H1 (cell line): ENCODE results near the gene KCNAB2. TPM values are rescaled to one million over a fixed set of nuclear protein-coding genes. Genes with fewer than 3 reads are reported as not detected.

Experiments
- CTCF ChIA-PET: fragments of 300-600 bp; sonication (Branson Sonifier 250); formaldehyde crosslinking; loops from one replicate; lab custom pipeline; 2021; ENCODE audit not compliant: partially characterized antibody; lab: Charles Lee
- POLR2A ChIA-PET: fragments of 300-600 bp; sonication (Branson Sonifier 250); formaldehyde crosslinking; loops from one replicate; lab custom pipeline; 2021; ENCODE audit warnings: inconsistent platforms; ENCODE audit not compliant: partially characterized antibody; lab: Charles Lee
- DNase-seq, 2 experiments: peaks; one replicate each; pipeline versions ENCODE4 v3.0.0 to v3.0.0-alpha.2; 2010 to 2022; ENCODE audit warnings: low spot score in 2 of 2, low read depth in 1 of 2, mixed read lengths in 1 of 2
- FAIRE-seq: peaks from 2 replicates; lab custom pipeline; 2011; peaks lifted over from hg19 to GRCh38; lab: Jason Lieb, UNC
- H2AFZ ChIP-seq: 2 replicates; pipeline ENCODE4 v1.8.1; 2012; ENCODE audit warnings: low read length, inconsistent platforms
- H2AK5ac ChIP-seq: 2 replicates; pipeline ENCODE4 v1.6.1; 2013; ENCODE audit warnings: low read depth, low read length
- H2BK120ac ChIP-seq: replicated peaks from 2 replicates; pipeline ENCODE3; 2013; ENCODE audit warnings: low read depth, low read length, inconsistent platforms
- H2BK12ac ChIP-seq: 2 replicates; pipeline ENCODE4 v1.6.1; 2013; ENCODE audit warnings: low read depth, low read length
- H2BK15ac ChIP-seq: 2 replicates; pipeline ENCODE4 v1.6.1; 2013; ENCODE audit warnings: low read length
- H2BK20ac ChIP-seq: 2 replicates; pipeline ENCODE4 v1.6.1; 2013; ENCODE audit warnings: low read length
- H2BK5ac ChIP-seq: 2 replicates; pipeline ENCODE4 v1.6.1; 2013; ENCODE audit warnings: low read depth, low read length
- H3K14ac ChIP-seq: 2 replicates; pipeline ENCODE4 v1.6.1; 2013; ENCODE audit warnings: inconsistent platforms; ENCODE audit not compliant: insufficient read length
- H3K18ac ChIP-seq: 2 replicates; pipeline ENCODE4 v1.6.1; 2013; ENCODE audit warnings: low read length; ENCODE audit errors: extremely low read depth
- H3K23ac ChIP-seq: 2 replicates; pipeline ENCODE4 v1.6.1; 2013; ENCODE audit warnings: inconsistent platforms; ENCODE audit not compliant: insufficient read length
- H3K23me2 ChIP-seq: 2 replicates; pipeline ENCODE4 v1.6.1; 2013; ENCODE audit warnings: low read depth, low read length
- H3K27ac ChIP-seq: 2 replicates; pipeline ENCODE4 v1.6.1; 2011; ENCODE audit warnings: low read depth, low read length, inconsistent platforms
- H3K27me3 ChIP-seq, 4 experiments: replicated peaks in 1 of 4; 1 replicate in 1 of 4; 2 replicates in 3 of 4; pipeline versions ENCODE4 v1.6.1 to v1.8.1; 2011 to 2013; ENCODE audit warnings: low read length in 3 of 4, mild to moderate bottlenecking in 3 of 4, inconsistent platforms in 2 of 4, mixed read lengths in 2 of 4, moderate library complexity in 1 of 4; ENCODE audit not compliant: control insufficient read depth in 3 of 4, insufficient read depth in 3 of 4; ENCODE audit errors: extremely low read depth in 1 of 4
- H3K36me3 ChIP-seq, 4 experiments: 2 replicates each; pipeline versions ENCODE4 v1.6.1 to v1.8.1; 2011 to 2013; ENCODE audit warnings: mild to moderate bottlenecking in 4 of 4, low read length in 3 of 4, moderate library complexity in 2 of 4, control low read depth in 1 of 4, inconsistent platforms in 1 of 4; ENCODE audit not compliant: insufficient read depth in 4 of 4, control insufficient read depth in 2 of 4
- H3K4ac ChIP-seq: replicated peaks from 2 replicates; pipeline ENCODE3; 2013; ENCODE audit warnings: low read length, low read depth, mixed read lengths, inconsistent platforms; ENCODE audit not compliant: insufficient read length
- H3K4me1 ChIP-seq, 4 experiments: replicated peaks in 1 of 4; 1 replicate in 1 of 4; 2 replicates in 3 of 4; pipeline versions ENCODE4 v1.6.1 to v1.8.1; 2011 to 2013; ENCODE audit warnings: low read length in 3 of 4, inconsistent platforms in 2 of 4, mixed read lengths in 1 of 4; ENCODE audit not compliant: insufficient read depth in 4 of 4, control insufficient read depth in 3 of 4
- H3K4me2 ChIP-seq, 2 experiments: 2 replicates each; pipeline versions ENCODE4 v1.6.1 to v1.8.1; 2011 to 2013; ENCODE audit warnings: low read depth in 2 of 2, low read length in 2 of 2, control low read depth in 1 of 2, inconsistent platforms in 1 of 2, mild to moderate bottlenecking in 1 of 2; ENCODE audit not compliant: insufficient read depth in 1 of 2
- H3K4me3 ChIP-seq, 4 experiments: fragments of 200-600, 300-600 bp in 1 of 4; sonication (generic), shearing (Covaris generic), sonication (Bioruptor Twin) in 1 of 4; 2 replicates each; pipeline versions ENCODE4 v1.5.1 to v1.8.1; 2011 to 2016; ENCODE audit warnings: low read length in 4 of 4, low read depth in 3 of 4, control low read depth in 2 of 4, inconsistent platforms in 2 of 4, mild to moderate bottlenecking in 2 of 4, mixed read lengths in 1 of 4, moderate library complexity in 1 of 4; ENCODE audit not compliant: insufficient read depth in 2 of 4; ENCODE audit errors: extremely low read depth in 1 of 4
- H3K56ac ChIP-seq: replicated peaks from 2 replicates; pipeline ENCODE3; 2013; ENCODE audit warnings: low read depth, mild to moderate bottlenecking, mixed read lengths, low read length, inconsistent platforms; ENCODE audit not compliant: insufficient read length
- H3K79me1 ChIP-seq: 2 replicates; pipeline ENCODE4 v1.6.1; 2013; ENCODE audit warnings: low read depth, low read length, control low read depth
- H3K79me2 ChIP-seq, 2 experiments: 2 replicates each; pipeline versions ENCODE4 v1.6.1 to v1.8.1; 2012 to 2013; ENCODE audit warnings: low read length in 2 of 2, mild to moderate bottlenecking in 2 of 2, inconsistent platforms in 1 of 2; ENCODE audit not compliant: insufficient read depth in 2 of 2, control insufficient read depth in 1 of 2
- H3K9ac ChIP-seq, 4 experiments: replicated peaks in 1 of 4; 1 replicate in 1 of 4; 2 replicates in 3 of 4; pipeline versions ENCODE4 v1.6.1 to v1.8.1; 2011 to 2013; ENCODE audit warnings: low read depth in 3 of 4, low read length in 3 of 4, control low read depth in 2 of 4, mild to moderate bottlenecking in 2 of 4, moderate library complexity in 2 of 4, inconsistent platforms in 1 of 4; ENCODE audit errors: extremely low read depth in 1 of 4
- H3K9me3 ChIP-seq, 2 experiments: 2 replicates each; pipeline versions ENCODE4 v1.6.1 to v1.8.1; 2012 to 2013; ENCODE audit warnings: mild to moderate bottlenecking in 2 of 2, moderate library complexity in 2 of 2, control low read depth in 1 of 2, inconsistent platforms in 1 of 2, low read depth in 1 of 2, low read length in 1 of 2, mixed read lengths in 1 of 2; ENCODE audit not compliant: insufficient read depth in 2 of 2
- H4K20me1 ChIP-seq, 2 experiments: replicated peaks in 1 of 2; 2 replicates each; pipeline versions ENCODE3 to v1.8.1; 2011 to 2013; ENCODE audit warnings: inconsistent platforms in 2 of 2, low read length in 2 of 2, mild to moderate bottlenecking in 1 of 2; ENCODE audit not compliant: insufficient read depth in 2 of 2, control insufficient read depth in 1 of 2
- H4K5ac ChIP-seq: 2 replicates; pipeline ENCODE4 v1.6.1; 2013; ENCODE audit warnings: low read length, low read depth, mixed read lengths, inconsistent platforms; ENCODE audit not compliant: insufficient read length
- H4K8ac ChIP-seq: 2 replicates; pipeline ENCODE4 v1.8.0; 2013; ENCODE audit warnings: mild to moderate bottlenecking, moderate library complexity, low read length, inconsistent platforms; ENCODE audit not compliant: insufficient read depth; ENCODE audit errors: extremely low read depth
- H4K91ac ChIP-seq: replicated peaks from 2 replicates; pipeline ENCODE3; 2013; ENCODE audit warnings: low read length, mixed read lengths, inconsistent platforms; ENCODE audit not compliant: insufficient read length
- WGBS, 2 experiments: shearing (Covaris generic) in 1 of 2; methylation state at CpG; one replicate each; pipeline versions ENCODE4 v1.1.6 to v1.1.7; 2013 to 2015; ENCODE audit warnings: low lambda C conversion rate in 2 of 2, mixed read lengths in 2 of 2, inconsistent platforms in 1 of 2, low coverage in 1 of 2, missing lambda C conversion rate in 1 of 2; ENCODE audit not compliant: insufficient replicate concordance in 2 of 2, insufficient coverage in 1 of 2, insufficient read length in 1 of 2; ENCODE audit errors: extremely low coverage in 1 of 2, missing lambda C conversion rate in 1 of 2; 5-methylcytosine and 5-hydroxymethylcytosine counted together
- polyA plus RNA-seq, 7 experiments: library from polyadenylated mRNA; depleted of rRNA in 3 of 7; stranded (reverse) in 5 of 7; unstranded in 2 of 7; fragments of >200 nt in 5 of 7; fragments of 200-250 nt in 2 of 7; gene quantifications; 1 replicate in 5 of 7; 2 replicates in 1 of 7; 4 replicates in 1 of 7; pipeline versions ENCODE4 v1.2.1 to v1.2.3, GENCODE V29; 2011 to 2013; ENCODE audit warnings: missing spikeins in 2 of 7, mixed read lengths in 2 of 7
- total RNA-seq: library from RNA; stranded (reverse); fragmentation: NEBNext Ultra II Directional; extraction: Animal tissue kit (Norgen Biotek cat#: 25700); gene quantifications from 2 replicates; pipeline ENCODE4 v1.2.1, GENCODE V29; 2021

Gene KCNAB2
- total and polyA plus RNA-seq, 2 of the 8 experiments (the other 6 are each of a cell fraction or from before 2014, with no cell fraction given): 4.5 to 7.0 TPM

GRCh38 chr1:6126028-6126427 lies 80.3 kb downstream of the KCNAB2 start:
- Histone ChIP-seq H3K9me3 (no peaks in the 10 kb centered on the region), H2AFZ (no peak overlapping the region), H4K8ac (no peak overlapping the region), H3K9ac (no peak overlapping the region), H2BK15ac (no peak overlapping the region), H3K14ac (no peak overlapping the region), H3K27me3 (peaks cover 0 to 16% (median 12%) of the 10 kb centered on the region in 4 experiments; a peak in 6 of 7 replicates), H3K18ac (no peak overlapping the region), H2BK20ac (no peak overlapping the region), H3K56ac (no peak overlapping the region), H2AK5ac (no peak overlapping the region), H3K4me2 (no peak overlapping the region), H2BK120ac (no peak overlapping the region), H4K20me1 (no peaks in the 10 kb centered on the region), H4K91ac (no peak overlapping the region), H3K79me1 (no peaks in the 10 kb centered on the region), H3K23ac (no peak overlapping the region), H3K79me2 (no peaks in the 10 kb centered on the region), H3K4me3 (no peak overlapping the region), H3K23me2 (no peaks in the 10 kb centered on the region), H3K36me3 (no peaks in the 10 kb centered on the region), H2BK12ac (peak overlapping the region; percentile 14; the same call in 1 of the 2 replicates), H4K5ac (no peak overlapping the region), H3K27ac (no peak overlapping the region), H3K4ac (no peak overlapping the region), H2BK5ac (no peak overlapping the region), H3K4me1 (peaks cover 0 to 9% (median 4%) of the 10 kb centered on the region in 4 experiments; a peak in 4 of 7 replicates)
- ChIA-PET POLR2A (interaction anchor here (0.6 to 0.7 kb wide), 2 partner anchors 69 to 570 kb away, joined by 3 read pairs; no protein-coding TSS in a partner anchor), CTCF (interaction anchor here (1.0 to 4.0 kb wide), 7 partner anchors 12 to 92 kb away, joined by 3 to 16 read pairs (median 5); no protein-coding TSS in a partner anchor)
- 91% methylated on average over 9 of the region's 13 CpGs; no CpG with 5 or more reads in 1 of the 2 experiments for WGBS, 2 experiments
- no peak for FAIRE-seq
- DNase-seq: no peak
